Measurements from ENCODE around the gene HSPB2. TPM values are rescaled to one million over a fixed set of nuclear protein-coding genes. Genes with fewer than 3 reads are reported as not detected.
"Not testable (repeated sequence)": the region's sequence is repeated elsewhere in the genome, so short reads cannot be mapped to it uniquely, and the experiment has no call there.

HSPB2 gene
- total and polyA plus RNA-seq, 2 of the 8 experiments (the other 6 are each of a cell fraction or from before 2014, with no cell fraction given), result 0.32 to 0.86 TPM

DNA sequence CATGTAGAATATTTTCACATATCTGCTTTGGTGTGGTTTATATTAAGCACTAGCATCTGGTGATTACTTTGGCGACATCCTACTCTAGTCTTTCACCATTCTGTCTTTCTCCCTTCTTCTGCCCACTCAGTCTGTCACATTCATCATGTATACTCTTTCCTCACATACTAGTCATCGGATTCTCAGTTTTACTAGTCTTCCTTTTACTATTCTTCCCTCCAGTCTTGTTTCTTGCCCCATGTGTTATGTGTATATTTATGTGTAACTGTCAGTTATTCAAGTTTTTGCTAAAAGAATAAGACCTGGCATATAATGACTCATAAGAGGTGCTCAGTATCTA lies 20.0 kb downstream of the HSPB2 start (continued):
- TF ChIP-seq TBP (IDR thresholded peaks at IDR 0.05; ENCODE audit: low read depth, low read length) (no peak), MAFK (IDR thresholded peaks at IDR 0.05; ENCODE audit: low read depth, low read length) (no peak), BRCA1 (IDR thresholded peaks at IDR 0.05; ENCODE audit: low read depth, low read length) (no peak), SP1 (IDR thresholded peaks at IDR 0.05; ENCODE audit: low read depth, low read length) (no peak), JUND (IDR thresholded peaks at IDR 0.05; ENCODE audit: low read length) (no peak), SUZ12 (IDR thresholded peaks at IDR 0.05; ENCODE audit: low read length) (no peak), ASH2L (IDR thresholded peaks at IDR 0.05; ENCODE audit: low read length) (no peak)
- TF ChIP-seq, protein P1, sequence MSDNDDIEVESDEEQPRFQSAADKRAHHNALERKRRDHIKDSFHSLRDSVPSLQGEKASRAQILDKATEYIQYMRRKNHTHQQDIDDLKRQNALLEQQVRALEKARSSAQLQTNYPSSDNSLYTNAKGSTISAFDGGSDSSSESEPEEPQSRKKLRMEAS (IDR thresholded peaks at IDR 0.05), result no peak

DNA sequence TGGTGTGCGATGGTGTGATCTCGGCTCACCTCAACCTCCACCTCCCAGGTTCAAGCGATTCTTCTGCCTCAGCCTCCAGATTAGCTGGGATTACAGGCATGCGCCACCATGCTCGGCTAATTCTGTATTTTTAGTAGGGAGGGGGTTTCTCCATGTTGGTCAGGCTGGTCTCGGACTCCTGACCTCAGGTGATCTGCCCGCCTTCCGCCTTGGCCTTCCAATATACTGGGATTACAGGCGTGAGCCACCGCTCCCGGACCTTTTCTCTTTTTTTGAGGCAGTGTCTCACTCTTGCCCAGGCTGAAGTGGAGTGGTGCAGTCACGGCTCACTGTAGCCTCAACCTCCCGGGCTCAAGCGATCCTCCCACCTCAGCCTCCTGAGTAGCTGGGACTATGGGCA lies 20.6 kb downstream of the HSPB2 start:
- WGBS, 2 experiments (ENCODE audit: extremely low coverage in 1 of 2, insufficient coverage in 1 of 2, insufficient read length in 1 of 2, insufficient replicate concordance in 2 of 2, low coverage in 1 of 2, low lambda C conversion rate in 2 of 2, missing lambda C conversion rate in 1 of 2), result 92% methylated on average over 14 of the region's 14 CpGs; no CpG with 5 or more reads in 1 of the 2 experiments
- H3K14ac ChIP-seq (ENCODE audit: insufficient read length); H3K18ac ChIP-seq (ENCODE audit: extremely low read depth, low read length); H4K91ac ChIP-seq (replicated peaks; ENCODE audit: insufficient read length, low read length); H2AK5ac ChIP-seq (ENCODE audit: low read depth, low read length); H2BK15ac ChIP-seq (ENCODE audit: low read length); H2BK12ac ChIP-seq (ENCODE audit: low read depth, low read length); H4K8ac ChIP-seq (ENCODE audit: extremely low read depth, insufficient read depth, low read length); H4K5ac ChIP-seq (ENCODE audit: insufficient read length, low read depth, low read length); H3K4me2 ChIP-seq (ENCODE audit: insufficient read depth in 1 of 2, low read depth in 2 of 2, low read length in 2 of 2); H3K79me1 ChIP-seq (ENCODE audit: low read depth, low read length); H3K27ac ChIP-seq (ENCODE audit: low read depth, low read length); H2BK20ac ChIP-seq (ENCODE audit: low read length); DNase-seq (ENCODE audit: low read depth in 1 of 2, low spot score in 2 of 2); H2AFZ ChIP-seq (ENCODE audit: low read length); POLR2A ChIA-PET (ENCODE audit: partially characterized antibody); H3K27me3 ChIP-seq (replicated peaks in 1 of 4; ENCODE audit: control insufficient read depth in 3 of 4, extremely low read depth in 1 of 4, insufficient read depth in 3 of 4, low read length in 3 of 4); H3K56ac ChIP-seq (replicated peaks; ENCODE audit: insufficient read length, low read depth, low read length); H3K9me3 ChIP-seq (ENCODE audit: insufficient read depth in 2 of 2, low read depth in 1 of 2, low read length in 1 of 2); H3K4me3 ChIP-seq (ENCODE audit: extremely low read depth in 1 of 4, insufficient read depth in 2 of 4, low read depth in 3 of 4, low read length in 4 of 4); H2BK5ac ChIP-seq (ENCODE audit: low read depth, low read length); H4K20me1 ChIP-seq (replicated peaks in 1 of 2; ENCODE audit: control insufficient read depth in 1 of 2, insufficient read depth in 2 of 2, low read length in 2 of 2); H2BK120ac ChIP-seq (replicated peaks; ENCODE audit: low read depth, low read length); H3K4ac ChIP-seq (replicated peaks; ENCODE audit: insufficient read length, low read depth, low read length); H3K23ac ChIP-seq (ENCODE audit: insufficient read length); H3K36me3 ChIP-seq (ENCODE audit: control insufficient read depth in 2 of 4, insufficient read depth in 4 of 4, low read length in 3 of 4); H3K79me2 ChIP-seq (ENCODE audit: control insufficient read depth in 1 of 2, insufficient read depth in 2 of 2, low read length in 2 of 2); FAIRE-seq; H3K9ac ChIP-seq (replicated peaks in 1 of 4; ENCODE audit: extremely low read depth in 1 of 4, low read depth in 3 of 4, low read length in 3 of 4): not testable (repeated sequence)
- Histone ChIP-seq H3K4me1 (replicated peaks in 1 of 4; ENCODE audit: control insufficient read depth in 3 of 4, insufficient read depth in 4 of 4, low read length in 3 of 4) (peaks cover 4 to 15% (median 8%) of the 10 kb centered on the region in 4 experiments; a peak in 6 of 7 replicates), H3K23me2 (ENCODE audit: low read depth, low read length) (peaks cover 10% of the 10 kb centered on the region)
- CTCF ChIA-PET (ENCODE audit: partially characterized antibody), result interaction anchor here (0.6 to 25.5 kb wide), 9 partner anchors 9 to 84 kb away, joined by 3 to 565 read pairs (median 4); partner anchors contain the start of gene CRYAB
